ENCODE data around the gene ADGRD2.

Gene ADGRD2

DNA sequence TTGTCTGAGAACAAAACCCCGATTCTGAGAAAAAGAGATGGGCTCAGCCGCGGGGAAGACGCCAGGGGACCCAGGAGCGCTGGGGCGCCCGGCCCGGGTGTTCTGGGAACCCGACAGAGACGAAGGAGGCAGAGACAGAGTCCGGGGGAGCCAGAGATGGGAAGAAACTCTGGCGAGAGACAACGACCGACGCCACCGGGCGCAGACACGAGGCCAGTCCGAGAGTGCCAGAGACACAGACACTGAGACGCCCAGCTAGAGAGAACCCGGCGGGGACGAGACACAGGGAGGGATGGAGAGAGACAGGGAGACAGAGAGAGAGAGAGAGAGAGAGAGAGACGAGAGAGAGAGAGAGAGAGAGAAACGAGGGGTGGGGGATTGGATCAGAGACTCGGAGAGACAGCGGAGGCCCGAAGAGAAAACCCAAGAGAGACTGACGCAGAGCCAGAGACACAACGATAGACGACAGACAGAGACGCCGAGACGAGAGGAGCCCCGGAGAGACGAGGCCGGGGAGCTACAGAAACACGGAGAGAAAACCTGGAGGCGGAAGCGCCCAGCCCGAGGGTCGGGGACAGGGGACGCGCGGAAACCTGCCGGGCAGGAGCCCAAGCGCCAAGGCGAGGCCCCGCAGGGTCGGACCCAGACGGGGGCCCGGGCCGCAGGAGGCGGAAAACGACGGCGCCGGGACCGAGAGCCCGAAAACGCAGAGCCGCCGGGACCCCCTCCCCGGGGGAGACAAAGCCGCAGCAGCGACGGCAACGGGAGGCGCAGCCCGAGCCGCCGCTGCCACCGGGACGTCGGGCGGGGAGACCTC is 53.7 kb downstream of the ADGRD2 start:
- peak overlapping the region; percentile 33 for H3K4me2 ChIP-seq (ENCODE audit: low read length, poor library complexity, severe bottlenecking)
- H3K4me3 ChIP-seq (ENCODE audit: insufficient read depth in 1 of 2, low read depth in 1 of 2, low read length in 2 of 2), result no peak overlapping the region
- H3K27me3 ChIP-seq (ENCODE audit: control insufficient read depth in 1 of 2, insufficient read depth in 1 of 2, low read length in 2 of 2), result peaks cover 73 to 74% of the 10 kb centered on the region in 2 experiments
- H2BK15ac ChIP-seq (ENCODE audit: low read depth, poor library complexity, severe bottlenecking), result no peak overlapping the region
- H3K79me1 ChIP-seq (replicated peaks; ENCODE audit: low read length, poor library complexity, severe bottlenecking), result no peaks in the 10 kb centered on the region
- no peak overlapping the region for H3K27ac ChIP-seq (ENCODE audit: low read length, poor library complexity, severe bottlenecking)
- H3K36me3 ChIP-seq (ENCODE audit: control insufficient read depth in 1 of 2, insufficient read depth in 2 of 2, low read depth in 1 of 2, low read length in 2 of 2), result no peaks in the 10 kb centered on the region
- 4% methylated on average over 63 of the region's 76 CpGs for WGBS
- no peak overlapping the region for H3K14ac ChIP-seq (ENCODE audit: low read length in 2 of 2)
- no peak overlapping the region for H2AFZ ChIP-seq (ENCODE audit: low read depth, low read length)
- H4K91ac ChIP-seq (ENCODE audit: low read length), result no peak overlapping the region
- H3K18ac ChIP-seq (ENCODE audit: low read depth in 1 of 2, low read length in 2 of 2), result no peak overlapping the region
- no peak overlapping the region for H2BK12ac ChIP-seq (ENCODE audit: low read length in 2 of 2)
- H3K23ac ChIP-seq (ENCODE audit: low read length in 2 of 2), result peak overlapping the region in 1 of 2 experiments; percentile 25
- H2BK120ac ChIP-seq (ENCODE audit: low read depth, low read length), result no peak overlapping the region
- no peaks in the 10 kb centered on the region for H3K9me3 ChIP-seq (ENCODE audit: control insufficient read depth, low read length)
- no peak overlapping the region for H3K9ac ChIP-seq (ENCODE audit: low read length)
- peaks cover 14% of the 10 kb centered on the region for H3K4me1 ChIP-seq (ENCODE audit: control insufficient read depth, insufficient read depth, low read depth, low read length)
- DNase-seq, result peak; percentile 27
- H2BK5ac ChIP-seq (ENCODE audit: low read depth, low read length, poor library complexity, severe bottlenecking), result no peak overlapping the region
- H2AK5ac ChIP-seq (ENCODE audit: low read length, severe bottlenecking), result no peak overlapping the region
- no peak overlapping the region for H4K8ac ChIP-seq (ENCODE audit: low read length)
- no peak overlapping the region for H3K4ac ChIP-seq (ENCODE audit: low read depth in 1 of 2, low read length in 2 of 2)

DNA sequence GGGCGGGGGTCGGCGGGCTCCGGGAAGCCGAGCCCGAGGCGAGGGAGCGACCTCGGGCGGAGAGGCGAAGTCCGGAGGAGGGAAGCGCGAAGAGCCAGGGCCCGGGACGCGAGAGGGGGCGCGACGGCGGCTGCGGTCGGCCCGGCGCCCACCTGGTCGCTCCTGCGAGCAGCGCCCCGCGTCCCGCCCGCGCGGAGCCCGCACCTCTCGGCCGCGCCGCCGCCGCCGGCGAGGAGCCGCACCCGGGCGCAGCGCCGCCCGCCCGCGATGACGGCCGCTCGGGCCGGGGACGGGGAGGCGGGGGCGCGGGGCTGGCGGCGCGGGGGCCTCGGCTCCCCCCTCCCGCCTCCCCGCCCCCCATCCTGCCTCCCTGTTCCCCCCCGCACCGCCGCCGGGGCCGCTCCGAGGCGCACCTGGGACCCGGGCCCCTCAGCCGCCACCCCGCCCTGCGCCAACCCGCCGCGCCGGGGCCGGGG is 54.3 kb downstream of the ADGRD2 start:
- Histone ChIP-seq H3K9me3 (ENCODE audit: control insufficient read depth, low read length) (no peaks in the 10 kb centered on the region), H3K4me3 (ENCODE audit: insufficient read depth in 1 of 2, low read depth in 1 of 2, low read length in 2 of 2) (no peak overlapping the region), H3K36me3 (ENCODE audit: control insufficient read depth in 1 of 2, insufficient read depth in 2 of 2, low read depth in 1 of 2, low read length in 2 of 2) (no peaks in the 10 kb centered on the region), H3K79me1 (replicated peaks; ENCODE audit: low read length, poor library complexity, severe bottlenecking) (no peaks in the 10 kb centered on the region), H3K27ac (ENCODE audit: low read length, poor library complexity, severe bottlenecking) (no peak overlapping the region), H4K91ac (ENCODE audit: low read length) (no peak overlapping the region), H3K9ac (ENCODE audit: low read length) (no peak overlapping the region), H2BK5ac (ENCODE audit: low read depth, low read length, poor library complexity, severe bottlenecking) (no peak overlapping the region), H3K4me2 (ENCODE audit: low read length, poor library complexity, severe bottlenecking) (peak overlapping the region; percentile 33), H3K14ac (ENCODE audit: low read length in 2 of 2) (no peak overlapping the region), H2AFZ (ENCODE audit: low read depth, low read length) (no peak overlapping the region), H3K27me3 (ENCODE audit: control insufficient read depth in 1 of 2, insufficient read depth in 1 of 2, low read length in 2 of 2) (peaks cover 66 to 68% of the 10 kb centered on the region in 2 experiments), H2AK5ac (ENCODE audit: low read length, severe bottlenecking) (no peak overlapping the region), H3K4ac (ENCODE audit: low read depth in 1 of 2, low read length in 2 of 2) (no peak overlapping the region), H4K8ac (ENCODE audit: low read length) (no peak overlapping the region), H3K18ac (ENCODE audit: low read depth in 1 of 2, low read length in 2 of 2) (no peak overlapping the region), H2BK120ac (ENCODE audit: low read depth, low read length) (no peak overlapping the region), H2BK12ac (ENCODE audit: low read length in 2 of 2) (no peak overlapping the region), H3K4me1 (ENCODE audit: control insufficient read depth, insufficient read depth, low read depth, low read length) (peaks cover 14% of the 10 kb centered on the region), H2BK15ac (ENCODE audit: low read depth, poor library complexity, severe bottlenecking) (no peak overlapping the region), H3K23ac (ENCODE audit: low read length in 2 of 2) (peak overlapping the region in 1 of 2 experiments; percentile 25)
- no peak for DNase-seq
- WGBS, result no CpG with 5 or more reads among the region's 81 CpGs

DNA sequence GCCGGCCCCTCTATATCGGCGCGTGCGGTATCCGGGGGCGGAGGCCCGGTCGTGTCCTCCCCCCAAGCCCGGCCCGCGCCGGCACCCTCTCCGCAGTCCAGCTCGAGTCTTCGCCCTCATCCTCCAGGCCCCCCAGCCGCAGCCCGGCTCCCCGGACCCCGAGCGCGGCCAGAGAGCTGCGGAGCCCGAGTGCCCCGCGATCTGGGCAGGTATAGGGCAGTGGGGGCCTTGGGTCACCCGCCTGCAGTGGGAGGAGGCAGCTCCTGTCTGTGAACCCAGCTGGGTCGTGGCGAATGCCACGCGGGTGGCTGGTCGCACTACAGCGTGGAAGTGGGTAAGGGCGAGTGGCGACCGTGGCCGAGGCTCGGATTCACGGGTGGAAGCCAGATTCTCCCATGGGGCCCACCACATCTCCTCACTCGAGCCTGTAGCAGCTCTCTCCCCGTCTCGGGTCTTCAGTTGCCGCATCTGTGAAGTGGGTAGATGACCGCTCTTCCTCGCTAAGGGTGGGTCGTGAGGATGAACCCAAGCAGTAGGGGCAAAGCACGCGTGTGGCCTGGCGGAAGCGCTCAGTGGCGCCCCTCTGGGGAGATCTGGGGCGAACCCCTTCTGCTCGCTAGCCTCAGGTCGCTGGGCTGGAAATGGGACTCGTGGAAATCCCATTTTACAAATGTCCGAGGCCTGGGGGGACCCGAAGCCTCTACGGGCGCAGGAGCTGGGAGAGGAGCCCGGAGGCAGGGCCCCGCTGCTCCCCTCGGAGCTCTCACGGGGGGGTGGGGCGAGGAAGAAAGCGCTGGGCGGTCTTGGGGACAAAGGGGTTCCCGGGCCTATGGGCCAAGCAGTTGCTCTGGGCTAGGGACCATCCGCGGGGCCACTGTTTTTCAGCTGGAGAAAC is 55.0 kb downstream of the ADGRD2 start:
- Histone ChIP-seq H3K4me3 (ENCODE audit: insufficient read depth in 1 of 2, low read depth in 1 of 2, low read length in 2 of 2) (no peak overlapping the region), H2BK12ac (ENCODE audit: low read length in 2 of 2) (peak overlapping the region in 1 of 2 experiments; percentile 23), H3K4me2 (ENCODE audit: low read length, poor library complexity, severe bottlenecking) (no peak overlapping the region), H3K9me3 (ENCODE audit: control insufficient read depth, low read length) (no peaks in the 10 kb centered on the region), H3K23ac (ENCODE audit: low read length in 2 of 2) (no peak overlapping the region), H2BK5ac (ENCODE audit: low read depth, low read length, poor library complexity, severe bottlenecking) (no peak overlapping the region), H3K79me1 (replicated peaks; ENCODE audit: low read length, poor library complexity, severe bottlenecking) (no peaks in the 10 kb centered on the region), H3K9ac (ENCODE audit: low read length) (no peak overlapping the region), H3K4me1 (ENCODE audit: control insufficient read depth, insufficient read depth, low read depth, low read length) (peaks cover 14% of the 10 kb centered on the region), H3K4ac (ENCODE audit: low read depth in 1 of 2, low read length in 2 of 2) (no peak overlapping the region), H4K91ac (ENCODE audit: low read length) (no peak overlapping the region), H4K8ac (ENCODE audit: low read length) (no peak overlapping the region), H3K27ac (ENCODE audit: low read length, poor library complexity, severe bottlenecking) (no peak overlapping the region), H2BK15ac (ENCODE audit: low read depth, poor library complexity, severe bottlenecking) (peak overlapping the region; percentile 26), H3K36me3 (ENCODE audit: control insufficient read depth in 1 of 2, insufficient read depth in 2 of 2, low read depth in 1 of 2, low read length in 2 of 2) (no peaks in the 10 kb centered on the region), H3K14ac (ENCODE audit: low read length in 2 of 2) (no peak overlapping the region), H2BK120ac (ENCODE audit: low read depth, low read length) (no peak overlapping the region), H2AFZ (ENCODE audit: low read depth, low read length) (no peak overlapping the region), H3K27me3 (ENCODE audit: control insufficient read depth in 1 of 2, insufficient read depth in 1 of 2, low read length in 2 of 2) (peaks cover 59 to 61% of the 10 kb centered on the region in 2 experiments), H3K18ac (ENCODE audit: low read depth in 1 of 2, low read length in 2 of 2) (no peak overlapping the region), H2AK5ac (ENCODE audit: low read length, severe bottlenecking) (no peak overlapping the region)
- WGBS, result 38% methylated on average over 62 of the region's 69 CpGs
- DNase-seq, result no peak

DNA sequence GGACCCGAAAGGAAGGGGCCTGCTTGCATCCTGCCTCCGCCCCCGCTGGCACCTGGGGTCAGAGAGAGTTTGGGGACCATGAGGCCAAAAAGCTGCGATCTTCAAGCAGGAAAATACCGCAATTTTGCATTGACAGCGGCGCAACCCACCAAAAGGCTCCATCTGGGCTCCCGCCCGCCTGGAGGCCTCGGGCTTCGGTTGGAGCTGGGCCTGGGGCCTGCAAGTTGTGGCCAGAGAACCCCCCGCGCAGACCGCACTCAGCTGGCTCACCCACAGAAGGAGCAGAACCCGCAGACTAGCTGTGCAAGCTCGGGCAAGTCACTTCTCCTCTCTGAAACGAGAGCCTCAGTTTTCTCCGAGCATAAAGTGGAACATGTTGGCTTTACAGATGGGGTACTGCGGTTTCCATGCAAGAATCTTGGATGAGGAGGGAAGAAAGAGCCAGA is 55.7 kb downstream of the ADGRD2 start:
- Histone ChIP-seq H3K27ac (ENCODE audit: low read length, poor library complexity, severe bottlenecking) (no peak overlapping the region), H3K14ac (ENCODE audit: low read length in 2 of 2) (no peak overlapping the region), H4K91ac (ENCODE audit: low read length) (no peak overlapping the region), H2AFZ (ENCODE audit: low read depth, low read length) (no peak overlapping the region), H4K8ac (ENCODE audit: low read length) (no peak overlapping the region), H3K4me1 (ENCODE audit: control insufficient read depth, insufficient read depth, low read depth, low read length) (peaks cover 14% of the 10 kb centered on the region), H3K4me3 (ENCODE audit: insufficient read depth in 1 of 2, low read depth in 1 of 2, low read length in 2 of 2) (no peak overlapping the region), H2AK5ac (ENCODE audit: low read length, severe bottlenecking) (no peak overlapping the region), H3K27me3 (ENCODE audit: control insufficient read depth in 1 of 2, insufficient read depth in 1 of 2, low read length in 2 of 2) (peaks cover 53 to 60% of the 10 kb centered on the region in 2 experiments), H3K4me2 (ENCODE audit: low read length, poor library complexity, severe bottlenecking) (no peak overlapping the region), H3K23ac (ENCODE audit: low read length in 2 of 2) (no peak overlapping the region), H3K36me3 (ENCODE audit: control insufficient read depth in 1 of 2, insufficient read depth in 2 of 2, low read depth in 1 of 2, low read length in 2 of 2) (no peaks in the 10 kb centered on the region), H3K79me1 (replicated peaks; ENCODE audit: low read length, poor library complexity, severe bottlenecking) (no peaks in the 10 kb centered on the region), H2BK5ac (ENCODE audit: low read depth, low read length, poor library complexity, severe bottlenecking) (no peak overlapping the region), H2BK120ac (ENCODE audit: low read depth, low read length) (no peak overlapping the region), H3K9me3 (ENCODE audit: control insufficient read depth, low read length) (no peaks in the 10 kb centered on the region), H2BK15ac (ENCODE audit: low read depth, poor library complexity, severe bottlenecking) (no peak overlapping the region), H3K9ac (ENCODE audit: low read length) (no peak overlapping the region), H3K18ac (ENCODE audit: low read depth in 1 of 2, low read length in 2 of 2) (no peak overlapping the region), H2BK12ac (ENCODE audit: low read length in 2 of 2) (no peak overlapping the region), H3K4ac (ENCODE audit: low read depth in 1 of 2, low read length in 2 of 2) (no peak overlapping the region)
- no peak for DNase-seq
- WGBS, result 91% methylated on average over 19 of the region's 19 CpGs

Data from mesenchymal stem cell (in vitro differentiated cells and primary cell).